Karpas-422 (cell line): ENCODE data around the gene ASTN2. TPM values are rescaled to one million over a fixed set of nuclear protein-coding genes. Genes with fewer than 3 reads are reported as not detected.

Experiments used
- DNase-seq: peaks from one replicate; pipeline ENCODE4 v3.0.0-alpha.2; 2015
- H2AFZ ChIP-seq: fragments of 200-600 bp; sonication (generic); 2 replicates; pipeline ENCODE4 v1.6.1; 2014; ENCODE audit warnings: antibody characterized with exemption, low read length, mixed read lengths
- H3K27ac ChIP-seq: fragments of 200-600 bp; sonication (generic); 2 replicates; pipeline ENCODE4 v1.5.1; 2014; ENCODE audit warnings: mild to moderate bottlenecking, low read length, moderate library complexity
- H3K27me3 ChIP-seq: fragments of 200-600 bp; sonication (generic); 2 replicates; pipeline ENCODE4 v1.6.1; 2014; ENCODE audit warnings: low read length, mixed read lengths
- H3K36me3 ChIP-seq: fragments of 200-600 bp; sonication (generic); 2 replicates; pipeline ENCODE4 v1.6.1; 2014; ENCODE audit warnings: low read length, mixed read lengths; ENCODE audit not compliant: insufficient read depth
- H3K4me1 ChIP-seq: fragments of 200-600 bp; sonication (generic); 2 replicates; pipeline ENCODE4 v1.6.1; 2014; ENCODE audit warnings: mild to moderate bottlenecking, low read length, mixed read lengths
- H3K4me2 ChIP-seq: fragments of 200-600 bp; sonication (generic); 2 replicates; pipeline ENCODE4 v1.6.1; 2014; ENCODE audit warnings: low read length, low read depth, mild to moderate bottlenecking; ENCODE audit not compliant: poor library complexity, severe bottlenecking
- H3K4me3 ChIP-seq: fragments of 200-600 bp; sonication (generic); 2 replicates; pipeline ENCODE4 v1.5.1; 2014; ENCODE audit warnings: mild to moderate bottlenecking, antibody characterized with exemption, low read length, mixed read lengths
- H3K79me2 ChIP-seq: fragments of 200-600 bp; sonication (generic); 2 replicates; pipeline ENCODE4 v1.6.1; 2014; ENCODE audit warnings: mild to moderate bottlenecking, low read length, mixed read lengths
- H3K9ac ChIP-seq: fragments of 200-600 bp; sonication (generic); 2 replicates; pipeline ENCODE4 v1.6.0; 2014; ENCODE audit warnings: low read length
- H3K9me2 ChIP-seq: fragments of 200-600 bp; sonication (generic), shearing (Covaris generic); replicated peaks from 2 replicates; pipeline ENCODE4 v1.6.0; 2014; ENCODE audit warnings: mild to moderate bottlenecking, low read length, moderate library complexity; ENCODE audit not compliant: insufficient read depth
- H3K9me3 ChIP-seq: fragments of 300-700, 200-600 bp; sonication (generic); 2 replicates; pipeline ENCODE4 v1.6.1; 2014; ENCODE audit warnings: low read length, mixed read lengths
- H4K20me1 ChIP-seq: fragments of 200-600 bp; sonication (generic); 2 replicates; pipeline ENCODE4 v1.6.1; 2014; ENCODE audit warnings: mild to moderate bottlenecking, antibody characterized with exemption, low read length, low read depth; ENCODE audit not compliant: insufficient read depth
- total RNA-seq: library from RNA; depleted of rRNA; stranded (reverse); fragments of >200 nt; shearing (Covaris generic); gene quantifications from 2 replicates; pipeline ENCODE4 v1.2.3, GENCODE V29; 2014; ENCODE audit warnings: low replicate concordance

Gene ASTN2
- total RNA-seq, 1 experiment from 2014 or later = 5.3 TPM

- H3K4me2 ChIP-seq = no peak overlapping the region
- no peak overlapping the region for H3K4me3 ChIP-seq
- no peak for DNase-seq
- H3K9me2 ChIP-seq = no peaks in the 10 kb centered on the region
- no peak overlapping the region for H2AFZ ChIP-seq
- H3K9ac ChIP-seq = no peak overlapping the region
- no peaks in the 10 kb centered on the region for H3K4me1 ChIP-seq
- H3K27ac ChIP-seq = no peak overlapping the region
- H3K27me3 ChIP-seq = no peaks in the 10 kb centered on the region
- no peaks in the 10 kb centered on the region for H4K20me1 ChIP-seq
- no peaks in the 10 kb centered on the region for H3K36me3 ChIP-seq
- H3K9me3 ChIP-seq = no peaks in the 10 kb centered on the region
- no peaks in the 10 kb centered on the region for H3K79me2 ChIP-seq
Measured at GRCh38 chr9:116435706-116436105, 979.2 kb downstream of the ASTN2 start.

GRCh38 chr9:116434314-116434713, 980.5 kb downstream of the ASTN2 start:
- Histone ChIP-seq H4K20me1 (no peaks in the 10 kb centered on the region), H3K27ac (no peak overlapping the region), H3K9ac (no peak overlapping the region), H3K36me3 (no peaks in the 10 kb centered on the region), H3K4me2 (no peak overlapping the region), H3K27me3 (no peaks in the 10 kb centered on the region), H3K4me3 (no peak overlapping the region), H3K9me3 (no peaks in the 10 kb centered on the region), H3K79me2 (no peaks in the 10 kb centered on the region), H3K4me1 (no peaks in the 10 kb centered on the region), H3K9me2 (no peaks in the 10 kb centered on the region), H2AFZ (no peak overlapping the region)
- no peak for DNase-seq

- no peak overlapping the region for H3K27ac ChIP-seq
- H3K36me3 ChIP-seq = no peaks in the 10 kb centered on the region
- H3K27me3 ChIP-seq = no peaks in the 10 kb centered on the region
- H4K20me1 ChIP-seq = no peaks in the 10 kb centered on the region
- no peak overlapping the region for H3K4me2 ChIP-seq
- H2AFZ ChIP-seq = no peak overlapping the region
- H3K9ac ChIP-seq = no peak overlapping the region
- no peaks in the 10 kb centered on the region for H3K4me1 ChIP-seq
- H3K4me3 ChIP-seq = no peak overlapping the region
- DNase-seq = peak; percentile 16
- H3K9me2 ChIP-seq = no peaks in the 10 kb centered on the region
- H3K79me2 ChIP-seq = no peaks in the 10 kb centered on the region
- H3K9me3 ChIP-seq = no peaks in the 10 kb centered on the region
Measured at GRCh38 chr9:116432051-116432450, 982.8 kb downstream of the ASTN2 start.

GRCh38 chr9:116430849-116431248, 984.0 kb downstream of the ASTN2 start:
- Histone ChIP-seq H3K4me1 (no peaks in the 10 kb centered on the region), H3K27ac (no peak overlapping the region), H4K20me1 (no peaks in the 10 kb centered on the region), H3K4me2 (no peak overlapping the region), H2AFZ (no peak overlapping the region), H3K9me2 (no peaks in the 10 kb centered on the region), H3K9ac (no peak overlapping the region), H3K4me3 (no peak overlapping the region), H3K27me3 (no peaks in the 10 kb centered on the region), H3K36me3 (no peaks in the 10 kb centered on the region), H3K79me2 (no peaks in the 10 kb centered on the region), H3K9me3 (no peaks in the 10 kb centered on the region)
- DNase-seq = no peak

- DNase-seq = no peak
- H2AFZ ChIP-seq = no peak overlapping the region
Measured at GRCh38 chr9:116425244-116425643, 989.6 kb downstream of the ASTN2 start.

GRCh38 chr9:116423149-116423548, 991.7 kb downstream of the ASTN2 start:
- no peaks in the 10 kb centered on the region for H3K9me2 ChIP-seq
- H3K27me3 ChIP-seq = no peaks in the 10 kb centered on the region
- H3K9me3 ChIP-seq = no peaks in the 10 kb centered on the region
- DNase-seq = no peak
- no peak overlapping the region for H3K27ac ChIP-seq
- no peak overlapping the region for H3K4me3 ChIP-seq
- no peak overlapping the region for H2AFZ ChIP-seq
- H3K79me2 ChIP-seq = no peaks in the 10 kb centered on the region
- no peaks in the 10 kb centered on the region for H4K20me1 ChIP-seq
- H3K36me3 ChIP-seq = no peaks in the 10 kb centered on the region
- no peak overlapping the region for H3K9ac ChIP-seq
- H3K4me2 ChIP-seq = no peak overlapping the region
- H3K4me1 ChIP-seq = no peaks in the 10 kb centered on the region

More at GRCh38 chr9:116425244-116425643, 989.6 kb downstream of the ASTN2 start:
- Histone ChIP-seq H3K4me1 (no peaks in the 10 kb centered on the region), H4K20me1 (no peaks in the 10 kb centered on the region), H3K9ac (no peak overlapping the region), H3K9me3 (no peaks in the 10 kb centered on the region), H3K36me3 (no peaks in the 10 kb centered on the region), H3K4me2 (no peak overlapping the region), H3K27me3 (no peaks in the 10 kb centered on the region), H3K27ac (no peak overlapping the region), H3K4me3 (no peak overlapping the region), H3K9me2 (no peaks in the 10 kb centered on the region), H3K79me2 (no peaks in the 10 kb centered on the region)

- no peak for DNase-seq
- Histone ChIP-seq H3K9me3 (no peaks in the 10 kb centered on the region), H3K27me3 (no peaks in the 10 kb centered on the region), H3K79me2 (no peaks in the 10 kb centered on the region), H4K20me1 (no peaks in the 10 kb centered on the region), H3K9me2 (no peaks in the 10 kb centered on the region), H3K27ac (no peak overlapping the region), H2AFZ (no peak overlapping the region), H3K4me2 (no peak overlapping the region), H3K4me3 (no peak overlapping the region), H3K4me1 (no peaks in the 10 kb centered on the region), H3K9ac (no peak overlapping the region), H3K36me3 (no peaks in the 10 kb centered on the region)
Measured at GRCh38 chr9:116422119-116422979, 992.5 kb downstream of the ASTN2 start.

- H3K79me2 ChIP-seq = no peaks in the 10 kb centered on the region
- H3K9me3 ChIP-seq = no peaks in the 10 kb centered on the region
Measured at GRCh38 chr9:116420993-116421538, 993.8 kb downstream of the ASTN2 start.

More at GRCh38 chr9:116420993-116421538, 993.8 kb downstream of the ASTN2 start:
- Histone ChIP-seq H3K4me3 (no peak overlapping the region), H3K4me1 (no peaks in the 10 kb centered on the region), H3K36me3 (no peaks in the 10 kb centered on the region), H3K9ac (no peak overlapping the region), H4K20me1 (no peaks in the 10 kb centered on the region), H3K27me3 (no peaks in the 10 kb centered on the region), H3K27ac (no peak overlapping the region), H3K9me2 (no peaks in the 10 kb centered on the region), H3K4me2 (no peak overlapping the region), H2AFZ (no peak overlapping the region)
- no peak for DNase-seq
